ENCODE results near the gene BCL2L15. TPM values are rescaled to one million over a fixed set of nuclear protein-coding genes. Genes with fewer than 3 reads are reported as not detected.

The BCL2L15 gene
- total RNA-seq, 1 donor from 2014 or later: not detected

DNA sequence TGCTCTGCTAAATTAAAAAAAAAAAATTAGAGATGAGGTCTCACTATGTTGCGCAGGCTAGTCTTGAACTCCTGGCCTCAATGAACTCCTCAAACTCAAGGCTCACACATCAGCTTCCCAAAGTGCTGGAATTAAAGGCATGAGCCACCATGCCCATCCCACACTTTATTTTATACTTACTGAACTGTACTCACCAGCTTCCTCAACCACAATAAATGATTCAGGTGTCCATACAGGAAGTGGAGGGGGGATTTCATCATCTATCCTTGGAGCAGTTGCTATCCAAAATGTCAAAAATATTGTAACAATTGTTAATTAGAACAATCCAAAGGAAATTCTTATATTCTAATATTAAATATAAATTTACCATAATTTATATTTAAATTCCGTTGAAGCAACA, 52.7 kb downstream of the BCL2L15 start:
- no peak for DNase-seq
- no peak overlapping the region for H3K27ac ChIP-seq (replicated peaks)
- H3K27me3 ChIP-seq (ENCODE audit: low read depth): peaks cover 3% of the 10 kb centered on the region
- no peaks in the 10 kb centered on the region for H3K36me3 ChIP-seq
- H3K4me1 ChIP-seq: no peaks in the 10 kb centered on the region
- no peaks in the 10 kb centered on the region for H3K9me3 ChIP-seq (replicated peaks)
- H3K4me3 ChIP-seq: no peak overlapping the region
- TF ChIP-seq, protein P1, sequence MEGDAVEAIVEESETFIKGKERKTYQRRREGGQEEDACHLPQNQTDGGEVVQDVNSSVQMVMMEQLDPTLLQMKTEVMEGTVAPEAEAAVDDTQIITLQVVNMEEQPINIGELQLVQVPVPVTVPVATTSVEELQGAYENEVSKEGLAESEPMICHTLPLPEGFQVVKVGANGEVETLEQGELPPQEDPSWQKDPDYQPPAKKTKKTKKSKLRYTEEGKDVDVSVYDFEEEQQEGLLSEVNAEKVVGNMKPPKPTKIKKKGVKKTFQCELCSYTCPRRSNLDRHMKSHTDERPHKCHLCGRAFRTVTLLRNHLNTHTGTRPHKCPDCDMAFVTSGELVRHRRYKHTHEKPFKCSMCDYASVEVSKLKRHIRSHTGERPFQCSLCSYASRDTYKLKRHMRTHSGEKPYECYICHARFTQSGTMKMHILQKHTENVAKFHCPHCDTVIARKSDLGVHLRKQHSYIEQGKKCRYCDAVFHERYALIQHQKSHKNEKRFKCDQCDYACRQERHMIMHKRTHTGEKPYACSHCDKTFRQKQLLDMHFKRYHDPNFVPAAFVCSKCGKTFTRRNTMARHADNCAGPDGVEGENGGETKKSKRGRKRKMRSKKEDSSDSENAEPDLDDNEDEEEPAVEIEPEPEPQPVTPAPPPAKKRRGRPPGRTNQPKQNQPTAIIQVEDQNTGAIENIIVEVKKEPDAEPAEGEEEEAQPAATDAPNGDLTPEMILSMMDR (IDR thresholded peaks at IDR 0.05; ENCODE audit: borderline replicate concordance): no peak
- intact Hi-C loops (cut with micrococcal nuclease): no loop called here

Other genes starting within 250 kb of the BCL2L15 start
- 10.7 TPM for gene PHTF1, start 128.1 kb downstream of the BCL2L15 start, total RNA-seq
- gene RSBN1, start 75.1 kb downstream of the BCL2L15 start, total RNA-seq: 7.6 TPM
- 0.44 TPM for gene PTPN22, start 15.9 kb downstream of the BCL2L15 start, total RNA-seq
- 11.8 TPM for gene AP4B1, start 17.2 kb upstream of the BCL2L15 start, total RNA-seq
- 2.1 TPM for gene DCLRE1B, start 17.7 kb upstream of the BCL2L15 start, total RNA-seq
- 52.2 TPM for gene HIPK1, start 41.7 kb upstream of the BCL2L15 start, total RNA-seq
- 14.3 TPM for gene OLFML3, start 91.9 kb upstream of the BCL2L15 start, total RNA-seq

All from left ventricle myocardium inferior (tissue), 1 donor.